IPS-18c (cell line): ENCODE measurements around the gene CCDC102A.

ENCODE experiments used
- H3K4me3 ChIP-seq: 2 replicates; pipeline ENCODE4 v1.7.0; 2013; ENCODE audit warnings: low read depth, mild to moderate bottlenecking, low read length, moderate library complexity; ENCODE audit not compliant: insufficient read depth
- H3K9me3 ChIP-seq: one replicate; pipeline ENCODE4 v1.6.1; 2013; ENCODE audit warnings: mild to moderate bottlenecking, low read length, moderate library complexity; ENCODE audit not compliant: control insufficient read depth, insufficient read depth

CCDC102A gene

DNA sequence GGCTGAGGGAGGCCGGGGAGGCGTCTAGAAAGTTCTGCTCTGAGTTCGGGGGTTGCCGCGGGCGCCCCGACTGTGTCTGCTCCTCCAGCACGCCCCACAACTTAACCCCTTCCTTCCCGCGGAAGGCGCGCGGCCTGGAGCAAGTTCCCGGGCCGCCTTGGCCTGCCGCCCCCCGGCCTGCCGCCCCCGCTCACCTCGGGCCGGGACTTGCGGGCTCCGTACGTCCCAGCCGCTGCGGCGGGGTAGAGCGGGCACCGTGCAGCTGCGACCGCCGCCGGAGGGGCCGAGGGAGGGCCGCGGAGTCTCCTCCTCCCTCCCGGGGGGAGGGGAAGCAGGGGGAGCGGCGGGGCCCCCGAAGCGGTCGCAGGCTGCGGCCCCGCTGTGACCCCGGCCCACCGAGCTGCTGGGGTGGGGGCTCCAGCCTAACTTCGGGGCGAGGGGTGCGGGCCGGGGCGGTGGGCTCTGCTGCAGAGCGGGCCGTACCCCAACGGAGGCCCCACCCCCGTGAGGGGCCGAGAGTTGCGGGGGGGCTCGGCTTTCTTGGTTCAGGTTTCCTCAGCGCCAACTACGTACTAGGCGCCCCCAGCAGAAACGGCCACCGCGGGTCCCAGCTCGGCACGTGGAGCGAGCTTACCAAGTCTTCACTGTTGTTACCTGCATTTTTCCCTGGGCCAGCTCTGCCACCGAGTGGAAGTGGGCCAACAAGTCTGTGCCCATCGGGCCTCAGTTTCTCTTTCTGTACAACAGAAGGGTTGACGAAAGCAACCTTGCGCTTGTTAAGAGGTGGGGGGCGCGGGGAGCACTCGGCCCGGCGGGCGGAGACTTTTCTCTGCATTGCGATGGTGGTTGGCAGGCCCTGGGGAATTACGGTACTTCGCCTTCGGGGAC lies at the start of gene CCDC102A:
CCDC102A (minus strand) TSS at position 266 of the 888 bp plus-strand sequence. CDS start 7,394 bp downstream, outside the sequence.
- Histone ChIP-seq H3K4me3 (peak within 1 kb of the TSS; percentile 67), H3K9me3 (no peaks in the 10 kb centered on the region)

DNA sequence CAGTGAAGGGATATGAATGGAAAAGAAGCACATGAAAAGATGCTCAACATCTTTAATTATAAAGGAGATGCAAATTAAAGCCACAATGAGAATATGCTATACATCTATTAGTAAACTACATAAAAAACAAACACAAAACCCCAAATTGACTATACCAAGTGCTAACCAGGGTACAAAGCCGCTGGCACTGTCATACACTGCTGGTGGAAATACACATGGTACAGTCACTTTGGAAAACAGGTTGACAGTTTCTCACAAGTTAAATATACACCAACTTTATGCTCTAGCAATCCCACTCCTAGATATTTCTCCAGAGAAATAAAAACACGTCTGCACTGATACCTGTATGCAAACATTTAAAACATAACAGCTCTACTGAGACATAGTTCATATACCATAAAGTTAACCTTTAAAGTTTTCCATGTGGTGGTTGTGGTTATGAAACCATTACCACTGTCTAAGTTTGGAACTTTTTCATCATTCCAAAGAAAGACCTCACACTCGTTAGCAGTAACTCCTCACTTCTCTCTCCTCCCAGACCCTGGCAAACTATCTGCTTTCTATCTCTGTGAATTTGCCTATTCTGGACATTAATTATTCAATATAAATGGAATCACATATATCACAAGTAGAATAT lies 48.8 kb upstream of the CCDC102A start:
- H3K4me3 ChIP-seq, result no peak overlapping the region
- no peaks in the 10 kb centered on the region for H3K9me3 ChIP-seq

DNA sequence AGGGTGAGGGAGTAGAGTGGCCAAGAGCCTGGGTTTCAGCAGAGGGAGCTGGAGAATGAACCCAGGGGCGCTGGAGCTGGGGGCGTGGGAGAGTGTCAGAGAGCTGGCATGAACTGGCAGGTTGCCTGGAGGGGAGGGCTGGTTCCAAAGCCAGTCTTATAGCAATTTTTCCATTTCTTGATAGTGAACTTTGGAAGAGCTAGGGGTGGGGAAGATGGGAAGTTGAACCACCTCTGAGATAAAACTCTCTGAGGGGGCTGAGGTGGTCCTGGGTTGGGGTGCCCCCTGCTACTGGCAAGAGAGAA lies 42.9 kb upstream of the CCDC102A start:
- Histone ChIP-seq H3K9me3 (no peaks in the 10 kb centered on the region), H3K4me3 (no peak overlapping the region)

- Histone ChIP-seq H3K9me3 (no peaks in the 10 kb centered on the region), H3K4me3 (no peak overlapping the region)
These were observed 42.4 kb upstream of the CCDC102A start for GRCh38 chr16:57578521-57579360.

GRCh38 chr16:57577691-57578224 lies 41.4 kb upstream of the CCDC102A start:
- Histone ChIP-seq H3K9me3 (no peaks in the 10 kb centered on the region), H3K4me3 (no peak overlapping the region)

- Histone ChIP-seq H3K4me3 (no peak overlapping the region), H3K9me3 (no peaks in the 10 kb centered on the region)
These were observed 40.8 kb upstream of the CCDC102A start for GRCh38 chr16:57577214-57577613.

DNA sequence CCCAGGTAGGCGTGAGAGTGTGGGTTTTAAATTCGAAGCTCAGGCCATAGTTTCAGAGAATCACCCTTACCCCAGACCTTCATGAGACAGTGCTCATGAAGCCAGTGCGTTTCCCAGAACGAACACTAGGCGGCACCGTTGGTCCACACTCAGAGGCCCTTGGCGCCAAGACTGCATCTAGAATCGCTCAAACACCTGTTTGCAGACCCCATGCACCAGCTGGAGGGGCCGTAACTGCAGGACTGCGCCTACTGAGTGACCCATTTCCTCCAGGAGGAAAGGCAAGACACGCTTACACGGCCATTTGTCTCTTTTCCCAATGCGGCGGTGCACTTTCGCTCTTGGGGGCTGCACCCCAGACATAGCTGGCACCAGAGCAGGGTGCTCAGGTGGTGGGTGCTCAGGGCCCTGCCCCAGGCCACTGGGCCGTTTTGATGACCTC lies 40.1 kb upstream of the CCDC102A start:
- Histone ChIP-seq H3K9me3 (no peaks in the 10 kb centered on the region), H3K4me3 (no peak overlapping the region)

DNA sequence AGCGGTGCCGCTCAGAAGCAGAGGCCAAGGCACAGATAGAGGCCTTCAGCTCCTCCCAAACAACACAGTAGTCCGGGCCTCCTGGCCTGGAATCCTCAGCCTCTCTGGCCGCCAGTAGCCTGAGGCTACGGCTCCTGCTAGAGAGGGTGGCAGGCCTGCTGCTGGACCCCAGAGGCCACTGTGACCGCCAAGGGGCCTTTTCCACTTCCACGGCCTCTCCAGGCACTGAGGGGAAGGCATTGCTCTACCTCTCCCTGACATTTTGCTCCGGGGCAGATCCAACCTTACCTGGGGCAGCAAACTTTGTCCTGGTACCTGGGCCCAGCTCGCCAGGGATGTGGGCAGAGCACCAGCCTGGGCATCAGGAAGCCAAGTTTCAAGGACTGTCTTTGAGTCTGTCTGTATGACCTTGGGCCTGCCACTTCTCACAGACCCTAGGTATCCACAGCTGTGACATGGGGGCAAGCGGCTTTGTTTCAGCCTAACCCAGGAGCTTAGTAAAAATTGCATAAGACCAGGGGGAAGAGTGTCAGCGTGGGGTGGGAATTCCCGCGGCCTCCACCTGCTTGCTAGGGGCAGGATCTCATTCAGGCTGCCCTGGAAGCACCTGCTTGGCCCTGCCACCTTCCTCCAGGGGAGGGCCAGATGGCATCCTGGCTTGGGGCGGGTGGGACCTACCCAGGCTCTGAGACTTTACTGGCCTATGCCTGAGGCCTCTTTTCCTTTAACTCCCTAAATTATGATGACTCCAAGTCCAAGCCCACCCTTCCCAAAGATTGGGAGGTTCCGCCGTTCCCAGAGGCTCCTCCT lies 39.3 kb upstream of the CCDC102A start:
- H3K4me3 ChIP-seq, result no peak overlapping the region
- H3K9me3 ChIP-seq, result no peaks in the 10 kb centered on the region

DNA sequence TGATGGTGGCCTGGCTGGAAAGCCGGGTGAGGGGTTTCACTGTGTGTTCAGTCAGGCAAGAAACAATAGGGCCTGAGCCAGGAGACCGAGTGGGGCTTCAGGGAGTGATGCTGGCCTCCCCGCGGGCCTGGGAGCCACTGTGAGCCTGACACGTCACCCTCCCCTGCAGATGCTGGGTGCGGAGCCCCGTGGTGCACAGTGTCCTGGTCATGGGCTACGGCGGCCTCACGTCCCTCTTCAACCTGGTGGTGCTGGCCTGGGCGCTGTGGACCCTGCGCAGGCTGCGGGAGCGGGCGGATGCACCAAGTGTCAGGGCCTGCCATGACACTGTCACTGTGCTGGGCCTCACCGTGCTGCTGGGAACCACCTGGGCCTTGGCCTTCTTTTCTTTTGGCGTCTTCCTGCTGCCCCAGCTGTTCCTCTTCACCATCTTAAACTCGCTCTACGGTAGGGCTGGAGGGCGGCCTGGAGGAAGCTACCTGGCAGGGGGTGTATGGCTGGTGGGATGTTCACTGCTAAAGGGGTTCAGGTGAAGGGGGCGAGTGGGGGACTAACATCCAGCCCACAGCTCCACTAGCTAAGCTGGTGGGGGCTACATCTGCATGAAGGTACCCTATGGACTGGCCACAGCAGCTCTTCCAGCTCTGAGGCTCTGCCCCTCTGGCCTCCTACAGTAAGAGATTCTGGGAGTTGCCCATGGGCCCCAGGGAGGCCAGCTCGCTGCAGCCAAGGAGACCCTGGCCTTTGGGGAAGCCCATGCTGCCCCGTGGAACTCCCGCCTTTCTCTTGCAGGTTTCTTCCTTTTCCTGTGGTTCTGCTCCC lies 38.5 kb upstream of the CCDC102A start:
- Histone ChIP-seq H3K9me3 (no peaks in the 10 kb centered on the region), H3K4me3 (no peak overlapping the region)

- no peaks in the 10 kb centered on the region for H3K9me3 ChIP-seq
- no peak overlapping the region for H3K4me3 ChIP-seq
These were observed 37.7 kb upstream of the CCDC102A start for GRCh38 chr16:57574086-57574485.

- no peaks in the 10 kb centered on the region for H3K9me3 ChIP-seq
- no peak overlapping the region for H3K4me3 ChIP-seq
These were observed 36.8 kb upstream of the CCDC102A start for GRCh38 chr16:57572978-57573728.

DNA sequence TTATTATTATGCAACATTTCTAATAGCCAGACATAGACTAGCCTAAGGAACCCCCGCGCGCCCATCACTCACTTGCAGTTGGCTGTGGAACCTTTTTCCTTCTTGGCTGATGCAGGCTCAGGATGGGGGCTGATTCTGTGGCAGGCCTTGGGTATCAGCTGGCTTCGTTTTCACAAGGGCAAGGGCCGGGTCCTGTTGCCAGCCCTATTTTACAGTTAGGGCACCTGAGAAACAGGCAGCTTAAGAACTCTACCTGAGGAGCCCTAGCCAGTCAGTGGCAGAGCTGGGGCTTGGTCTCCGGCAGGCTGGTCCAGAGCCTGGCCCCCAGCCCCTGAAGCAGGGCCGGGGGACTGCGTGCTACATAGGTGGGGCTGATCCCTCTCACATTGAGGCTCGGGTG lies 34.7 kb upstream of the CCDC102A start:
- H3K4me3 ChIP-seq, result no peak overlapping the region
- H3K9me3 ChIP-seq, result no peaks in the 10 kb centered on the region

- Histone ChIP-seq H3K9me3 (no peaks in the 10 kb centered on the region), H3K4me3 (no peak overlapping the region)
These were observed 34.1 kb upstream of the CCDC102A start for GRCh38 chr16:57570301-57571070.

GRCh38 chr16:57569306-57569946 lies 33.1 kb upstream of the CCDC102A start:
- Histone ChIP-seq H3K9me3 (no peaks in the 10 kb centered on the region), H3K4me3 (no peak overlapping the region)
